ENCODE measurements around the gene RFX2.

Gene RFX2

GRCh38 chr19:5960005-5961001 lies 150.0 kb downstream of the RFX2 start:
- TF ChIP-seq, protein P1, sequence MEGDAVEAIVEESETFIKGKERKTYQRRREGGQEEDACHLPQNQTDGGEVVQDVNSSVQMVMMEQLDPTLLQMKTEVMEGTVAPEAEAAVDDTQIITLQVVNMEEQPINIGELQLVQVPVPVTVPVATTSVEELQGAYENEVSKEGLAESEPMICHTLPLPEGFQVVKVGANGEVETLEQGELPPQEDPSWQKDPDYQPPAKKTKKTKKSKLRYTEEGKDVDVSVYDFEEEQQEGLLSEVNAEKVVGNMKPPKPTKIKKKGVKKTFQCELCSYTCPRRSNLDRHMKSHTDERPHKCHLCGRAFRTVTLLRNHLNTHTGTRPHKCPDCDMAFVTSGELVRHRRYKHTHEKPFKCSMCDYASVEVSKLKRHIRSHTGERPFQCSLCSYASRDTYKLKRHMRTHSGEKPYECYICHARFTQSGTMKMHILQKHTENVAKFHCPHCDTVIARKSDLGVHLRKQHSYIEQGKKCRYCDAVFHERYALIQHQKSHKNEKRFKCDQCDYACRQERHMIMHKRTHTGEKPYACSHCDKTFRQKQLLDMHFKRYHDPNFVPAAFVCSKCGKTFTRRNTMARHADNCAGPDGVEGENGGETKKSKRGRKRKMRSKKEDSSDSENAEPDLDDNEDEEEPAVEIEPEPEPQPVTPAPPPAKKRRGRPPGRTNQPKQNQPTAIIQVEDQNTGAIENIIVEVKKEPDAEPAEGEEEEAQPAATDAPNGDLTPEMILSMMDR (IDR thresholded peaks at IDR 0.05; ENCODE audit: insufficient read depth, low read length, missing control alignments) = no peak
- no peak for DNase-seq (ENCODE audit: low read depth, low spot score)
- ChIA-PET POLR2A (no interaction called here), CTCF (interaction anchor here (0.9 to 10.7 kb wide), 4 partner anchors 9 to 27 kb away, joined by 3 to 151 read pairs (median 4); no protein-coding TSS in a partner anchor)
- no peak overlapping the region for H3K4me3 ChIP-seq (ENCODE audit: low read depth, low read length)

DNA sequence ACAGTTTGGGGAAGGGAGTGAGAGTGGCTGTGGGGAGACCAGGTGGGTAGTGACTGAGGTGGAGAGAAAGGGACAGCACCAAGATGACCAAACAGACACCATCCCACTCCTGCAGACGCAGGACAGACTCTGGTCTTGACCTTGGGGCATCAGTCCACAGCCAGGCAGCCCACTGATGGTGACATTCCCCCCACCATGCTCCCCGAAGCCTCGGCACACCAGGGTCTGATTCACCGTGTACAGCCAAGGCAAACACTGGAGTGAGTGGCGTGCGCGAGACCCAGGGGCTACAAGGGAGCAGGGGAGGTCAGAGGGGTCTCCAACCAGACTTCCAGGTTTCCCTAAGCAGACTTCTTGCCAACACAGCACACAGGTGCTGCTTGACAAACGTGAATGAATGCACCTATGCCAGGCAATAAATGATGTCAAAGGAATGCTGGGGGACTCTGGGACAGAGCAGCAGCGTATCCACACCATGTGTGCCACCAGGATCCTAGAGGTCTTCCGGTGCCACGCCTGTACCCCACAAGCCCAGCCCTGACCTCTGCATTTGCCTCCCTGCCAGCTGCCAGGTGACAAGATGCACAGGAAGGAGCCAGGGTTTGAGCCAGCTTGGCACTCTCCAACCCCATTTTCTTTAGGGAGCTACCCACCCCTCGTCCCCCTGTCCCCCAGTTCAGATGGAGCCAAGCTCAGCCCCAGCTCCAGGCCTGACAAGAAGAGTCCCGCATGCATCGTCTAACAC lies 150.9 kb downstream of the RFX2 start:
- no peak overlapping the region for H3K4me3 ChIP-seq (ENCODE audit: low read depth, low read length)
- no peak for DNase-seq (ENCODE audit: low read depth, low spot score)
- ChIA-PET POLR2A (no interaction called here), CTCF (interaction anchor here (0.9 to 10.7 kb wide), 4 partner anchors 10 to 28 kb away, joined by 3 to 151 read pairs (median 4); no protein-coding TSS in a partner anchor)
- TF ChIP-seq, protein P1 (IDR thresholded peaks at IDR 0.05; ENCODE audit: insufficient read depth, low read length, missing control alignments) = no peak

- TF ChIP-seq, protein P1 (IDR thresholded peaks at IDR 0.05; ENCODE audit: insufficient read depth, low read length, missing control alignments) = no peak
- no peak for DNase-seq (ENCODE audit: low read depth, low spot score)
- CTCF ChIA-PET = interaction anchor here (1.7 to 10.7 kb wide), 2 partner anchors 11 kb away, joined by 4 to 151 read pairs; no protein-coding TSS in a partner anchor
- H3K4me3 ChIP-seq (ENCODE audit: low read depth, low read length) = no peak overlapping the region
- POLR2A ChIA-PET = no interaction called here
Measured at GRCh38 chr19:5958851-5959122, 151.5 kb downstream of the RFX2 start.

- TF ChIP-seq, protein P1 (IDR thresholded peaks at IDR 0.05; ENCODE audit: insufficient read depth, low read length, missing control alignments) = no peak
- no peak for DNase-seq (ENCODE audit: low read depth, low spot score)
- CTCF ChIA-PET = interaction anchor here (1.3 to 10.7 kb wide), 3 partner anchors 10 to 64 kb away, joined by 4 to 151 read pairs (median 5); no protein-coding TSS in a partner anchor
- POLR2A ChIA-PET = no interaction called here
- no peak overlapping the region for H3K4me3 ChIP-seq (ENCODE audit: low read depth, low read length)
Measured at GRCh38 chr19:5958074-5958850, 152.0 kb downstream of the RFX2 start.

DNA sequence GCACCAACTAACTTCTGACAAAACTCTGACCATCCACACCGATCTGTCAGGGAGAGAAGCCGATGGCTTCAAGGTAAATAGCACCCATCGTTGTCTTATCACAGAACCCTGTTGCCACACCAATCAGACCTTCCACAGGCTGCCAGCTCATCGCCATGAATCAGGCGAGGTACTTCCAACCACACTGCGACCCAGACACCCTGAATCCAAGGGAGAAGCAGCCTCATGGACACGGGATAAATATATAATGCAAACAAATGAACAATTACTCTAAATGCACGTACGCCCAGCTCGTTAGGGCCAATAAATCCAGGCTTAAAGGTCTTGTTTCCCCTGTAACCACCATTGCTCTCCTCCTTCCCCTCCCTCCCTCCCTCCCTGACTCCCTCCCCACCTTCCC lies 153.1 kb downstream of the RFX2 start:
- no peak for DNase-seq (ENCODE audit: low read depth, low spot score)
- CTCF ChIA-PET = interaction anchor here (1.1 to 10.7 kb wide), 3 partner anchors 12 to 65 kb away, joined by 3 to 151 read pairs (median 5); no protein-coding TSS in a partner anchor
- H3K4me3 ChIP-seq (ENCODE audit: low read depth, low read length) = no peak overlapping the region
- TF ChIP-seq, protein P1 (IDR thresholded peaks at IDR 0.05; ENCODE audit: insufficient read depth, low read length, missing control alignments) = no peak
- POLR2A ChIA-PET = no interaction called here
